Caki2 (cell line): Measurements from ENCODE around the gene SLC6A8. TPM values are rescaled to one million over a fixed set of nuclear protein-coding genes. Genes with fewer than 3 reads are reported as not detected.

Experiments used
- DNase-seq: peaks from one replicate; pipeline ENCODE4 v3.0.0-alpha.2; 2015; ENCODE audit warnings: low read depth
- in situ Hi-C: cut with HindIII; loops from 2 replicates; pipeline ENCODE4 v1.10.0; 2016; ENCODE audit warnings: low sequenced_read_pairs, low pct_unique_long_range_greater_than_20kb, mixed read lengths
- total RNA-seq: library from RNA; depleted of rRNA; stranded (reverse); fragments of >200 nt; shearing (Covaris generic); gene quantifications from 2 replicates; pipeline ENCODE4 v1.2.3, GENCODE V29; 2014; ENCODE audit warnings: low replicate concordance

Gene SLC6A8
- total RNA-seq, 1 experiment from 2014 or later, result 2.1 TPM

- in situ Hi-C loops, result no loop called here
- DNase-seq, result no peak
Measured at GRCh38 chrX:153647461-153648357, 40.0 kb upstream of the SLC6A8 start.

DNA sequence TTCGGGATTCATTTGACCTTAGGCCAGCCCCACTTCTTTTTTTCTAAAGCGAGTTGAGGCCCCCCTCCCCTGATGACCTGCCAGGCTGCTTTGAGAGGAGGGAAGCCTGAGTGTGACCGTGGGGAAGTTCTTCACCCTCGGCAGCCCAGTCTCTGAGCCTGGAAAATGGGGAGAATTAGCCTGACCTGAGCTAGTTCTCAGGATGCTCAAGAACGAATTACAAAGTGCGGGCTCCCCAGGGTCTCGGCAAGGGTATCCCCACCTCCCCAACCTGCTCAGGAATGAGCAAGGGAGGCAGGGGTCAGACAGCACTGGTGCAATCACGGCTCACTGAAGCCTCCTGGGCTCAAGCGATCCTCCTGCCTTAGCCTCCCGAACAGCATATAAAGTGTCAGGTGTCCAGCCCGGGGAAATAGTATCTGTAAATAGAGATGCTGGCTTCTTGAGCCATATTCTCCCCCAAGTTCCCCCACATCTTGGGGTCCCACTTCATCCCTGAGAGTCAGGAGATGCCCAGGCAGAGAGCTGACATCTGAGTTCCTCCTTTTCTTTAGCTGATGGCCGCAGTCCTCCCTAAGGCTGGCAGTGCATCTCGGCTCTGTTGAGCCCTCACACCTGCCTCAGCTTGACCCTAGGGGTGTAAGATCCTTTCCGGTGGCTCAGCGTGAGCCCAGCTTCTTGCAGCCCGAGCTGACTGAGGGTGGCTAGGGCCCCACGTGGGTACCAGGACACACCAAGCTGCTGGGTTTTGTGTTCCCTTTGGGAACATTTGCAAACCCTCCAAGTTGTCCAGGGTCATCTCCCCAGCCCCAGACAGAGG, 39.2 kb upstream of the SLC6A8 start:
- in situ Hi-C loops, result no loop called here
- no peak for DNase-seq

- DNase-seq, result no peak
- in situ Hi-C loops, result no loop called here
Measured at GRCh38 chrX:153649178-153649914, 38.4 kb upstream of the SLC6A8 start.

GRCh38 chrX:153649915-153650782, 37.6 kb upstream of the SLC6A8 start:
- DNase-seq, result no peak
- in situ Hi-C loops, result no loop called here

- in situ Hi-C loops, result no loop called here
- DNase-seq, result no peak
Measured at GRCh38 chrX:153650959-153651358, 36.8 kb upstream of the SLC6A8 start.

DNA sequence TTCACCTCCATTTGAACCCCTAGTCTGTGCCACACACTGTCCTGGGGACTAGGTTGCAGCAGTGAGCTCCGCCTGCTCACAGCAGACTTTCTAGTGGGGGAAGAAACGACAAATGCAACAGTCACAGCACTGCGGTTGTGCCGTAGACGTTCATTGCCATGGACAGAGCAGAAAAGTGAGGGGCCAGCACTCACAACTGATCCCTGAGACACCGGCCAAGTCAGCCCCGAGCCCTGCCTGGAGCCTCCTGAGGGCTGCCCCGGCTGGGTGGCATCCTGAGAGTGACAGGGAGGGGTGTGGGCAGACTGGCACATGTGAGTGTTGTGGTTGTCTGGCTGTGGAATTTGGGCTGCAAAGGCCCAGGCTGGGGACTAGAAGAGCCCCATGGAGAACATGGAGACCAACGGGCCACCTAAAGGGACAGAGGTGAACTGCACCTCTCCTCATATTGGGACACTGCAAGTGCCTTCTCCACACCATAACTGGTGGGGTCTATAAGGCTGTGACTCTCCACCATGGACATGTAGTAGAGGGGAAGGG, 36.1 kb upstream of the SLC6A8 start:
- in situ Hi-C loops, result no loop called here
- DNase-seq, result no peak

DNA sequence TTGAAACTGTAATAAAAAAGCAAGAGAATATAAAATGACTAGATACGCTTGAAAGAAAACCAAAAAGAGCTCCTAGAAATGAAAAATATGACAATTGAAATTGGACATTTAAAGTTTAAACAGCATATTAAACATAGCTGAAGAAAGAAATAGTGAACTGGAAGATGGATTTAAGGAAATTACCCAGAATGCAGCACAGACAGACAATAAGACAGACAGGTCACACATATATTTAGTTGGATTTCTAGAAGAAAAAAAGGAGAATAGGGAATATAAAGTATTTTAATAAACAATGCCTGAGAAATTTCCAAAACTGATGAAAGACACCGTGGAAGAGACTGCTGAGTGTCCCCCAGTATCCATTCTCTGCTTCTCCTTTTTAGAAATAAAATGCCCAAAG, 34.2 kb upstream of the SLC6A8 start:
- in situ Hi-C loops, result no loop called here
- no peak for DNase-seq

- in situ Hi-C loops, result no loop called here
Measured at GRCh38 chrX:153657161-153657560, 30.6 kb upstream of the SLC6A8 start.

DNA sequence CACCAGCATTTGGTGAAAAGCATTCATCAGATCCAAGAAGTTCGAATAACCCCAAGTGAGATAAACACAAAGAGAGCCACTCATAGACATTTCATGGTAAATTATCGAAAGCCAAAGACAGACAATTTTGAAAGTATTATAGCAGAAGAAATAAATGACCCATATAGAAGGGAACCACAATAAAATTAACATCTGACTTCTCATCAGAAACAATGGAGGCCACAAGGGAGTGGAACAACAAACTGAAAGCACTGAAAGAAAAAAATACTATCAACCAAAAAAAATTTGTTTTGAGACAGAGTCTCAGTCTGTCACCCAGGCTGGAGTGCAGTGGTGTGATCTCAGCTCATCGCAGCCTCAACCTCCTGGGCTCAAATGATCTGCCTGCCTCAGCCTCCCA, 28.5 kb upstream of the SLC6A8 start:
- no peak for DNase-seq
- in situ Hi-C loops, result no loop called here

More at GRCh38 chrX:153657161-153657560, 30.6 kb upstream of the SLC6A8 start:
- DNase-seq, result no peak

DNA sequence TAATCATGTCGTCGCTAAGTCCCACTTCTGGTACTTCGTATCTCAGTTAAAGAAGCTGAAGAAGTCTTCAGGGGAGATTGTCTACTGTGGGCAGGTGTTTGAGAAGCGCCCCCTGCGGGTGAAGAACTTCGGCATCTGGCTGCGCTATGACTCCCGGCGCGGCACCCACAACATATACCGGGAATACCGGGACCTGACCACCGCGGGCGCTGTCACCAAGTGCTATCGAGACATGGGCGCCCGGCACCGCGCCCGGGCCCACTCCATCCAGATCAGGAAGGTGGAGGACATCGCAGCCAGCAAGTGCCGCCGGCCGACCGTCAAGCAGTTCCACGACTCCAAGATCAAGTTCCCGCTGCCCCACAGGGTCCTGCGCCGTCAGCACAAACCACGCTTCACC, 25.5 kb upstream of the SLC6A8 start:
- no peak for DNase-seq
- in situ Hi-C loops, result no loop called here

- DNase-seq, result no peak
- in situ Hi-C loops, result no loop called here
Measured at GRCh38 chrX:153665726-153666306, 21.9 kb upstream of the SLC6A8 start.

DNA sequence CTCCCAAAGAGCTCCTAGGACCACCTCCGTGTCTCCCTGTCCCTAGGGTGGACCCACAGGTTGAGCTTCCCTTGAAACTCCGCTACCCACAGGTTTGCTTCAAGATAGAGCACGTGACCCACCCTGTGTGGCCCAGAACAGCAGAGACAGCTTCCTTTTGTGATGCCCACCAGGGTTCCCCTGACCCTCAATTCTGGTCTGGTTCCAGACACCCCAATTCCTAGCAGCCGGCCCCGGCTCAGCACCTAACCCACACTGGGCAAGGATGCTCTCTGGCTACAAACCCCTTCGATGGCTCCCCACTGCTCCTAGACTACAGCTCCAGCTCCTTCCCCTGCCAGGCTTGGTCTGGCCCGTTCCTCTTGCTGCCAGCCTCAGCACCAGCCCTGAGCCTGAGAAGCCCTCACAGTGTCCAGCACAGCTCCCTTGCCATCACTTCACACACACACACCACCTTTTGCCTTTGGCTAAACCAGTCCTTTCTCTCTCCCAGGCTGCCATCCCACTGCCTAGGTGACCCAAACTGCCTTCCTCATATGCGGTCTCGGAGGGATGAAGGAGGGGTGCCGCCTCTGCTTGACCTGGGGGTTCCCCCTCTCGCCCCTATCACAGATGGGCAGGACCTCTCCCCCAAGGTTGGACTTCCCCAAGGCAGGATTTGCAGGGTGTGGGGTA, 20.3 kb upstream of the SLC6A8 start:
- DNase-seq, result no peak
- in situ Hi-C loops, result no loop called here

GRCh38 chrX:153667956-153668396, 19.8 kb upstream of the SLC6A8 start:
- in situ Hi-C loops, result no loop called here
- DNase-seq, result peak; percentile 60

DNA sequence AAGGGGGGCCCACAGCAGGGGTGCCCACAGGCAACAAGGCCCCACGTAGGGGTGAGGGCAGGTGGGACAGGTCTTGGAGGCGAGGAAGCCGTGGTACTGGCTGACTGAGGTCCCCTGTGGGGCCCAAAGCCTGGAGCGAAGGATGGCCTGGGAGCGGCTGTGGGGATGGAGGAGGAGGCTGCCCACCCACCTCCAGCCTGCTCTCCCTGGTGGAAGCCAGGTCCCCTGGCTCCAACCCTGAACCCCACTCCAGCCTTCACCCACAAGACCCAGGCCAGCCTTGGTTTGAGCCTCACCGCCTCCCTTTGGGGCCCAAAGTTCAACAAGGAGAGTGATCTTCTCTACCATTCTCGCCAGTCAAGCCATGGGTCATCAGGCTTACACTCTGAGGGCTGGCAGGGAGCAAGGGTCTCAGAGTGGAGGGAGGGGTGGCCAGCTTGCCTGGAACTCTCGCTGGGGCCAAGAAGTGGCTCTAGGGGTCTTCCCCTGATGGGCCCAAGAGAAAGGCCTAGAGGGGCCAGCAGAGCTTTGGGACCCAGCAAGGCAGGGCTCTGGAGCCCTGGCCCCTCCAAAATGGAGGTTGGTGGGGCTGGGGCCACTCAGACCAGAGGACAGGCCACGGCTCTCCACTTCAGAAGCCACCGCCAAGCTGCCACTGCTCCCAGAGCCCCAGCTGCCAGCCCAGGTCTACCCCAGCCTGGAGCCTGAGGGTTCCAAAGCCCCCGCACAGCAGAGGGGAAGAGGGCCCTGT, 19.1 kb upstream of the SLC6A8 start:
- in situ Hi-C loops, result no loop called here
- no peak for DNase-seq

- in situ Hi-C loops, result no loop called here
- DNase-seq, result no peak
Measured at GRCh38 chrX:153669174-153669890, 18.4 kb upstream of the SLC6A8 start.
